HEK293T (cell line): Measurements from ENCODE around the gene CTIF.

Source experiments
- CTCF ChIA-PET: fragments of 350-600 bp; formaldehyde crosslinking; extraction: SDS; loops from one replicate; lab custom pipeline; 2021; ENCODE audit warnings: antibody characterized with exemption, inconsistent platforms; lab: Yijun Ruan, JAX
- POLR2A ChIA-PET: fragments of 350-600 bp; formaldehyde crosslinking; extraction: SDS; loops from one replicate; lab custom pipeline; 2020; ENCODE audit warnings: antibody characterized with exemption, inconsistent platforms; lab: Yijun Ruan, JAX
- DNase-seq: peaks from one replicate; pipeline ENCODE4 v3.0.0; 2012; ENCODE audit warnings: mixed read lengths; ENCODE audit errors: extremely low spot score
- ARNT ChIP-seq: fragments of 450-650 bp; IDR thresholded peaks from 2 replicates; pipeline ENCODE4 v1.6.1; 2017; ENCODE audit warnings: mild to moderate bottlenecking
- BHLHE40 ChIP-seq: fragments of 450-650 bp; IDR thresholded peaks from 2 replicates; pipeline ENCODE4 v1.6.1; 2016; ENCODE audit warnings: mild to moderate bottlenecking, moderate library complexity, borderline replicate concordance
- CTBP1 ChIP-seq: fragments of 450-650 bp; IDR thresholded peaks from 2 replicates; pipeline ENCODE4 v1.6.1; 2016; ENCODE audit warnings: borderline replicate concordance
- ELF4 ChIP-seq: fragments of 450-650 bp; IDR thresholded peaks from 2 replicates; pipeline ENCODE4 v1.6.1; 2017; ENCODE audit warnings: antibody characterized with exemption
- FOXA1 ChIP-seq: fragments of 450-650 bp; IDR thresholded peaks from 2 replicates; pipeline ENCODE4 v1.6.1; 2016; ENCODE audit warnings: mild to moderate bottlenecking
- FOXK2 ChIP-seq: fragments of 450-650 bp; IDR thresholded peaks from 2 replicates; pipeline ENCODE4 v1.6.1; 2016; ENCODE audit warnings: mild to moderate bottlenecking
- FOXM1 ChIP-seq: fragments of 450-650 bp; IDR thresholded peaks from 2 replicates; pipeline ENCODE4 v1.6.1; 2017; ENCODE audit warnings: mild to moderate bottlenecking, borderline replicate concordance
- HDGF ChIP-seq: fragments of 450-650 bp; IDR thresholded peaks from 2 replicates; pipeline ENCODE4 v1.6.1; 2017; ENCODE audit warnings: antibody characterized with exemption, borderline replicate concordance
- L3MBTL2 ChIP-seq: fragments of 450-650 bp; conservative IDR thresholded peaks from 2 replicates; pipeline ENCODE4 v1.6.1; 2016; ENCODE audit warnings: mild to moderate bottlenecking
- LEF1 ChIP-seq: fragments of 450-650 bp; IDR thresholded peaks from 2 replicates; pipeline ENCODE4 v1.6.1; 2017; ENCODE audit warnings: mild to moderate bottlenecking, borderline replicate concordance
- NFRKB ChIP-seq: fragments of 450-650 bp; IDR thresholded peaks from 2 replicates; pipeline ENCODE4 v1.6.1; 2016; ENCODE audit warnings: mild to moderate bottlenecking, moderate library complexity
- SP1 ChIP-seq: fragments of 450-650 bp; IDR thresholded peaks from 2 replicates; pipeline ENCODE4 v1.6.1; 2017
- SUZ12 ChIP-seq: fragments of 450-650 bp; IDR thresholded peaks from 2 replicates; pipeline ENCODE4 v1.6.1; 2016; ENCODE audit warnings: mild to moderate bottlenecking
- TARDBP ChIP-seq: fragments of 450-650 bp; IDR thresholded peaks from 2 replicates; pipeline ENCODE4 v1.6.1; 2016
- ZNF384 ChIP-seq: fragments of 450-650 bp; IDR thresholded peaks from 2 replicates; pipeline ENCODE4 v1.6.1; 2016
- TF ChIP-seq, protein P1 (sequence below): fragments of 450-650 bp; IDR thresholded peaks from 2 replicates; pipeline ENCODE4 v1.6.1; 2016

The CTIF gene

DNA sequence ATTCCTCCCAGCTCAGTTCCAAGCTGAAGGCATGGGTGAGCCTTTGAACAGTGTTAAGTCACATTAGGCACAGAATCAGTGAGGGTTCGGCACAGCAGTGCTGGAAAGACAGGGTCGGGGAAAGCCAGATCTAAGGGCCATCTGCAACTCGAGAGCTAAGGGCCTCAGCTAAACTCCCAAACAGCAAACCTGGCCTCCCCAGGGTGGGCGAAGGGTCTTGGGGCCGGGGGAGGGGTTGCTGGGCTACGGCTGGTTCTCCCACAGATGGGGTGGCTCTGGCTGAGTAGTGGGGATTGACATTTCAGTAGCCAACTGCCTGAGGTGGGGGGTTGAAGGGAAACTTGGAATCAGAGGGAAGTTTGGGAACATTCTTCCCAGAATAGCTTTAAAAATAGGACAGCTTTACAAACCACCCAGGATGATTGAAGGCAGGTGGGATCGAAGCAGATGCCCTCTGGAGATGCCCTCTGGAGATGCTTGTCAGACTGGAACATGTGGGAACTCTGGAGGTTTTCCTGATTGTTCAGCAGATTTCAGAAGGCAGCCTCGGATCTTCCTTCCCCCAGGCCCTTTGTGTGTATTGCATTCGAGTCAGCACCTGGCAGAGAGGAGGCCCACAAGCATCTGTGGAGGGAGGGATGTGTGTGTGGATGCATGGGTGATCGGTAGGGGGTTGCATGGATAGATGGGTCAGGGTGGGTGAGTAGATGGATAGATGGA is 255.6 kb downstream of the CTIF start:
- DNase-seq = no peak
- POLR2A ChIA-PET = interaction anchor here (1.2 kb wide), 1 partner anchor 220 kb away, joined by 3 read pairs; no protein-coding TSS in a partner anchor
- TF ChIP-seq L3MBTL2 (no peak), TARDBP (no peak), FOXK2 (no peak), SUZ12 (no peak), FOXA1 (no peak), FOXM1 (no peak), ARNT (no peak), BHLHE40 (no peak), CTBP1 (no peak), SP1 (no peak), HDGF (no peak)
- TF ChIP-seq, protein P1, sequence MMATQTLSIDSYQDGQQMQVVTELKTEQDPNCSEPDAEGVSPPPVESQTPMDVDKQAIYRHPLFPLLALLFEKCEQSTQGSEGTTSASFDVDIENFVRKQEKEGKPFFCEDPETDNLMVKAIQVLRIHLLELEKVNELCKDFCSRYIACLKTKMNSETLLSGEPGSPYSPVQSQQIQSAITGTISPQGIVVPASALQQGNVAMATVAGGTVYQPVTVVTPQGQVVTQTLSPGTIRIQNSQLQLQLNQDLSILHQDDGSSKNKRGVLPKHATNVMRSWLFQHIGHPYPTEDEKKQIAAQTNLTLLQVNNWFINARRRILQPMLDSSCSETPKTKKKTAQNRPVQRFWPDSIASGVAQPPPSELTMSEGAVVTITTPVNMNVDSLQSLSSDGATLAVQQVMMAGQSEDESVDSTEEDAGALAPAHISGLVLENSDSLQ = no peak
- CTCF ChIA-PET = no interaction called here

DNA sequence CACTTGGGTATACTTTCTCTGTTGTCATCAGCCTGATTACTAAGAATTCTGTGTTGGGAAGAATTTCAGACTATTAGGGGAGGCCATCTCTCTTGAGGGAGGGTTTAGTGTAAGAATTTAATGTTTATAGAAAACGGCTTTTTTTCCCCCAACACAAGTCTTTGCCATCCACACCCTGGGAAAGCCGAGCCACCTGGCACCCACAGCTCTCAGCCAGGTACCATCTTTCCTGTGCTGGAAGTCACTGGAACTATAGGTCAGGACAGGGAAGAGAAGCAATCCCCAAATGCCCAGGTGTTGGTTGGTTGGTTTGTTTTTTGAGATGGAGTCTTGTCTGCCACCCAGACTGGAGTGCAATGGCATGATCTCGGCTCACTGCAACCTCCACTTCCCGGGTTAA is 256.9 kb downstream of the CTIF start:
- ChIA-PET POLR2A (no interaction called here), CTCF (no interaction called here)
- no peak for TF ChIP-seq NFRKB
- TF ChIP-seq FOXA1 = no peak
- no peak for TF ChIP-seq ARNT
- no peak for TF ChIP-seq FOXK2
- TF ChIP-seq SUZ12 = no peak
- no peak for TF ChIP-seq L3MBTL2
- no peak for TF ChIP-seq LEF1
- TF ChIP-seq ELF4 = no peak
- no peak for TF ChIP-seq TARDBP
- TF ChIP-seq, protein P1 = no peak
- no peak for TF ChIP-seq FOXM1
- TF ChIP-seq BHLHE40 = no peak
- TF ChIP-seq SP1 = no peak
- no peak for TF ChIP-seq ZNF384
- TF ChIP-seq CTBP1 = no peak
- TF ChIP-seq HDGF = no peak
- no peak for DNase-seq

DNA sequence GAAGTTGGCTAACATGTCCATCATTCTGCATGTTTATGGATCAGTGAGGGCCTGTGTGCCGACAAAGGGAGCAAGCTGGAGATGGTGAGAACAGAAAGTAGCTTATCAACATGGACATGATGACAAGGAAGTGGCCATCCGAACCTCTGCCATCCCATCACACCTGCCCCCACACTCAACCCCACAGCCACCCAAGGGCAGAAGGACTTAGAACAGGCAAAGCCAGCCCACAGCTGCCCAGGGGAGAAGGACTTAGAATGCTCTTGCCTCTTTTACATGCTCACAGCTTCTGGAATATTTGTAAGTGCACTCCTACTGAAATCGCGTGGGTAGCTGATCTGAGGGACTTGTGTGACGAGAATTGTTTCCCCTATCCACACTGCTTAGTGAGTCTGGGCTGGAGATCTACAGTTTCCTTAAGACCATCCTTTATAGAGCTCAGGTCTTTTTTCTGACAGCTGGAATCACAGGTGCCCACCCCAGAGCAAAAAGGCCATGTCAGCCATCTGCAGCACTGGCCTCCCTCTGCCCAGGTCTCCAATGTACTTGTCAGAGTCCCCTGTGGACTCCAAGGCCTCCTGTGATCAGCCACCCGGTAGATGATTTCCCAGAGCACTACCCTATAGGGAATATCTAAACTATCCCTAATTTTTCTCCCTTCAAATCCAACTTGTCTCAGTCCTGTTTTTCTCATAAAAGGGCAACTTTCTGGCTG is 257.8 kb downstream of the CTIF start:
- ChIA-PET CTCF (no interaction called here), POLR2A (no interaction called here)
- TF ChIP-seq FOXA1 (no peak), LEF1 (no peak), NFRKB (no peak), TARDBP (no peak), CTBP1 (no peak), BHLHE40 (no peak)
- DNase-seq = no peak

DNA sequence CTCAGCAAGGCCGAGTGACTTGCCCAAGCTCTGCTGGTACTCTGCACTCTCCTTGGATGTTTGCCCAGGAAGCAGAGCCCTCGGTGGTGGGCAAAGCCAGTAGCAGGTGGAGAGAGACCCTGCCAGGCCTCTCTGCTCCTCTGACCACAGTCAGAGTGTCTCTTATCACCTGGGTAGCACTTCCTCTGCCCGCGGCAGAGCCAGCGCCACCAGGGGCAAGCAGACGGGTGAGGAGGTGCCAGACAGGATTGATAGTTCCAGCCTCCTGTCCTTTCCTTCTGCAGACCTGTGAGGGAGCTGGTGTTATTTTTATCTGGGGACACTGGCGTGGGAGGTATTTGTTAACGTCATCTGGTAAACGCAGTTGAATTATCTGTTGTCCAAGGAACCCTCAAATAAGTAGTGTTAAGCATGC is 259.0 kb downstream of the CTIF start:
- TF ChIP-seq ZNF384 = no peak
- TF ChIP-seq L3MBTL2 = no peak
- no peak for TF ChIP-seq SUZ12
- no peak for TF ChIP-seq ARNT
- TF ChIP-seq, protein P1 = no peak
- no peak for TF ChIP-seq LEF1
- TF ChIP-seq TARDBP = no peak
- no peak for TF ChIP-seq FOXK2
- no peak for TF ChIP-seq BHLHE40
- TF ChIP-seq FOXM1 = no peak
- no peak for TF ChIP-seq ELF4
- TF ChIP-seq SP1 = no peak
- no peak for TF ChIP-seq HDGF
- POLR2A ChIA-PET = no interaction called here
- DNase-seq = no peak
- CTCF ChIA-PET = no interaction called here

DNA sequence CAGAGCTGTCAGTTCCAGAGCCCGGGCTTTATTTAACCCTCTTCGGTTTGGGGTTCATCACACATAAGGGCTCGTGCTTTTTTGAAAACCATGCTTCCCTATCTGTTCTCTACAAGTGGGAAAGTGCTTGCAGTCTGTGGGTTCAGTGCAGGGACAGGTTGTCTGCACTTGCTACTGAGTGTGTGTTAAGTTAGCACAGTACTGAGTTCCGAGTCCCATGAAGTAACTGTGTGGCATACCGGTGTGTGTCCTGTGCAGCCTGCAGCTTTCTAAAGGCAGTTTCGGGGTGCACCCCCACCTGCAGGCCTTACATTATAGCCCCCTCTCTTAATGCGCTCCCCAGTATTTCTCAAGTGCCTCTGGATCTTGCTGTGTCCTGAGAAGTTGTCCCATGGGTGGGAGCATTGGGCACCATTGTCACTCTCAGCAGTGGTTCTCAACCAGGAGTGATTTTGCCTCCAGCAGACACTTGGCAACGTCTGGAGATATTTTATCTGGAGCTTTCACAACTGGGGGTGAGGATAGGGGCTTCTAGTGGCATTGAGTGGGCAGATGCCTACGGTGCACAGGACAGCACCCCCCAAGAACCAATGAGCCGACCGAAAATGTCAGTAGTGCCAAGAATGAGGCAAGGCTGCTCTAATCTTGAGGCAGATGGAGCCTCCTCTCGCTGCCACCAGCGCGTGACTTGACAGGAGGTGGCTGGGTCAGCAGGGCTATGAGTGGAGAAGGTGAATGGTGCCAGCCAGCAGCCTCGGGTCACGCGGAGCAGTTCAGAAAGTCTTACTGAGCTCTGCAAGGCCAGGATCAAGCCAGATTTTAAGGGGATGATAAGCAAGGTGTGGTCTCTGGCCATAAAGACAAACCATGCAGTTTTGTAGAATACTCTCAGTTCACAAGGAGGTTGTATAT is 259.8 kb downstream of the CTIF start:
- CTCF ChIA-PET = no interaction called here
- DNase-seq = no peak
- TF ChIP-seq ZNF384 (no peak), TARDBP (no peak), ARNT (no peak)
- POLR2A ChIA-PET = no interaction called here

DNA sequence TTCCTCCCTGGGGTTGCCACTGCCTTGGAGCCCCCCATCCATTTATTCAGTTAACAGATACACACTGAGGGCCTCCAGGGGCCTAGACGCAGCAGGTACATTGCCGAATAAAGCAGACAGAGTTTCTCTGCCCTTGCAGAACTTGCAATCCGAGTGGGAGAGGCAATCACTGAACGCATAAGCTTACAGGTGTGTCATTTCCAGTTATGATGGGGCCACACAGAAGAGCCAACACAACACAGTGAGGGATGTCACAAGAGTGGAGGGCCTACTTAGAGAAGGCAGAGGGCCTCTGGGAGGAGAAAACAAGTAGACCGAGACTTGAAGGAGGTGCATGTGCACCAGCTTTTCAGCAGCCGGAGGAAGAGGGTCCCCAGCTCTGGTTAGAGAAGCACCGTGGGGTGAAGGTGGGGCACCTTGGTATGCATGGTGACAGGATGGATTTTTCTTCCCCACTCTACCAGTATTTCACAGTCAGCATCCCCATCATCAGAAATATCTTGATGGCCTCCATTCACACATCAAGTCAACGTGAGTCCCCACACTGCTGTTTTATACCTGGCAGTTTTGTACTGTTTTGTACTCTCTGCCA is 261.0 kb downstream of the CTIF start:
- TF ChIP-seq LEF1 (no peak), CTBP1 (no peak), SUZ12 (no peak), SP1 (no peak), L3MBTL2 (no peak), FOXM1 (no peak), ZNF384 (no peak)
- TF ChIP-seq, protein P1 = no peak
- POLR2A ChIA-PET = no interaction called here
- CTCF ChIA-PET = no interaction called here
- no peak for DNase-seq
